ENCODE measurements around the gene CHKA.

GRCh38 chr11:68074584-68075352 is 46.4 kb downstream of the CHKA start:
- TF ChIP-seq CTCF (IDR thresholded peaks at IDR 0.05) (no peak), POLR2A (IDR thresholded peaks at IDR 0.05) (no peak)

All from body of pancreas (tissue), 4 donors.